ENCODE results near the gene PDZK1IP1. TPM values are rescaled to one million over a fixed set of nuclear protein-coding genes. Genes with fewer than 3 reads are reported as not detected.
A peak's percentile ranks its signal among the peaks of the same experiment; 100 is the strongest.
"Not testable (repeated sequence)": the region's sequence is repeated elsewhere in the genome, so short reads cannot be mapped to it uniquely, and the experiment has no call there.

PDZK1IP1 gene
- total RNA-seq, 1 experiment from 2014 or later = not detected

DNA sequence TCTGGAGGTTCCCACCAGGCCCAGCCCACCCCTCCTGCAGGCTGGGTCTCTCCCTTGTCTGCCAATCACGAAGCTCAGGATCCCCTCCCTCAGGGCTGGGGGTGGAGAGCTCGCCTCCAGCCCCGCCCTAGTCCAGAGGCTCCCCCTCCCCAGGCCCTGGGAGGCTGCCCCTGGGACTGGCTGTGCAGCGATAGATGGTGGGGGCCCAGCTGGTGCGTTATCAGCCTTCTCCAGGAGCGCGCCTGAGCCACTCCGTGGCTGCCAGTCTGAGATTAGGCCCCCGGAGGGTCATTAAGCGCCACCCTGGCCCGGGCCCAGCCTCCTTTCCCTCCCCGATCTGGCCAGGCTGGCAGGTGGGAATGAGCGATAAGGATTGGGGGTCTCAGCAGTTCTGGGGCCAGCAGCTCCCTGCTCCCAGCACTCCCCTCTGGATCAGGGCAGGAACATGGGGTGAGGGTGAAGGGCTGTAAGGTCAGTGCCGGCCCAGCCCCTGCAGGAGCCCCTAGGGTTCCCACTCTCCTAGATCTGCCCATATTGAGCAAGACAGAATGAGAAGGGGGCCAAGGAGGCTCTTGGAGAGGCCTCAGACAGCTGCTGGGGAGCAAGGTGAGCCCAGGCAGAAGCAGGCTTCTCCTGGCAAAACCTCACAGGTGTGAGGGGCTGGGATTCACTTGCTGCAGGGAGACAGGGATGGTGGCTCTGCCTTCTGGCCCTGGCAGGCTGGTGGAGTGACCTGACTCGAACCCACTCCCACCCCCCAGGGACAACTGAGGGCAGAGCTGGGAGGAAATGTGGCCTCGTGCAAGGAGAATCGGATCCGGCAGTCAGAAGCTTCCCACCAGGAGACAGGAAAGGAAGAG lies 8.5 kb downstream of the PDZK1IP1 start:
- DNase-seq (ENCODE audit: low read depth) = no peak

DNA sequence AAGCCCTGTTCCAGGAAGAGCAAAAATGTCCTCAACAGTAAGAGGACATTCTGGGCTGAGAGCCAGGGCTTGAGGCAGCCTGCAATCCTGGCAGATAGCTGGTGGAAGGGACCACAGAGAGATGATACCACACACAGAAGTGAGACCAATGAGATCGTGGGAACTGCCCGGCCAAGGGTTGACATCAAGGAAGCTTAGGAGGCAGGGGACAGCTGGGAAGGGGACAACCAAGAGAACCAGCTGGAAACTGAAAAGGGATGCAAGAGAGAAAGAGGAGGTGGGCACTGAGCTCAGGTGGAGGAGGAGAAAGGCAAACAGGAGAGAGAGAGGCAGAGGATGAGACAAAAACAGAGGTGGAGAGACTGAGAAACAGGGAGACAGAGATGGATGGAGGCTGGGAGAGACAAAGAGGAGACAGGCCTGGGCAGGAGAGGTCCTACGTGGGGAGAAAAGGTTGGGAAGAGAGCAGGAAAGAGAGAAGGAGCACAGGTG lies 9.2 kb downstream of the PDZK1IP1 start:
- DNase-seq (ENCODE audit: low read depth) = no peak

DNA sequence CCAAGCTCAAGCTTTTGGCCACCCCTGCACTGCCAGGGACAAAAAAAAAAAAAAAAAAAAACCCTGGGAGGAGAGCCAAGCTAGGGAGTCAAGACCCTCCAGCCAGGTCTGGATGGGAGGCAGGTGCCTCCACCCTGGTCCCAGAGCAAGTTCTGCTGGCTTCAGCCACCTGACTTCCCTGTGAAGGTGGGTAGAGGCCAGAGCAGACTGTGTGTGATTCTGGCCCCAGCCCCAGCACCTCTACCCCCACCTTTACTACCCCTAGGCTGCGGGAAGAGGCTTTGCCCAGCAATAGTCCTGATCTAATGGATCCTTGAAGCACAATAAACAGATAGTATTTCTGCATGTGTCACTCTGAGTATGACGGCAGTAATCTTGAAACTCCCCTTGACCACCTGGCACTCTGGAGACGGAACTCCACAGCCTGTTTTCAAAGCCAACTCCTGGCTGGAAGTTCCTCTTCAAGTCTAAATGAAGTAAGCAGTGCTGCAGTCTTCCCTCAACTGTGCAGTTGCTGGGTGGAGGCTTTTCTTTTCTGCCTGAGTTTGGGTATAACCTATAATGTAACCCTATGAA lies 9.8 kb downstream of the PDZK1IP1 start:
- no peak for DNase-seq (ENCODE audit: low read depth)

DNA sequence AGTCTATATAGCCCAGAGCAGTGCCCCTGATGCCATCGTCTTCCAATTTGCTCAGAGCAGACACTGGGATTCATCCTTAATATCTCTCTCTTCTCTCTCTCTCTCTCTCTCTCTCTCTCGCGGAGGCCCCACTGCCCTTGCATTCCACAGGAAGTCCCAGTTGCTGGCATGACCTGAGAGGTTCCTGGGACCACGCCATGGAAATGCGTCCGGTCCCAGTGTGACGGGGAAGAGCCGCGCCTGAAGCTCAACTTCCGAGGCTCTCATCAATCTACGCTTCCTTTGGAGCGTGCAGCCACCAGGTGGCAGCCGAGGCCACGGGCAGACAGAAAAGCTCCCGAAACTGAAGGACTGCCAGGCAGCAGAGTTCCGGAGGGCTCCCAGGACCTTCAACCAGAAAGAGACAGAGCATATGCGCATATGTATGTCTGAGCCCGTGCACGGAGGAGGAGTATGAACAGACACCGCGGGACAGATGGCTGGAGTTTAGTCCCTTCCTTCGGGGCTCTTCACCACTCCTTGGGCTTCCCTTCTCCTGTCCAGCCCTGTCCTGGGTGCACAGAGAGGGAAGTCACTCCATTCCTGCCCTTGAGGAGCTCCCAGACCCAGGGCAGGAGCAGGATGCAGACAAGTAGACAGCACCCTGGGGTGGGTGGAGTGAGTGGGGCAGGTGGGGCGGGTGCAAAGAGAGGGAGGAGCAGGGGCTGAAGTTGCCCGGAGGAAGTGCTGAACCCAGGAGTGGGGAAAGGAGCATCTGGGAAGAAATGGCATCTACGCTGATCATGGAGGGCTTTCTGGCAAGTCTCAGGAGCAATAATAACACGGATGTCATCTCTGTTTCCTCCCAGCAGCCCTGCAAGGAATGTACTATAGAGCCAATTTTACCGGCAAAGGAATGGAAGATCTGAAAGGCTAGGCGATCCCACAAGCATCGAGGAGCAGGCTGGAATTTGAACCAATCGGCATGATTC lies 10.5 kb downstream of the PDZK1IP1 start:
- peak; percentile 95 for DNase-seq (ENCODE audit: low read depth)

DNA sequence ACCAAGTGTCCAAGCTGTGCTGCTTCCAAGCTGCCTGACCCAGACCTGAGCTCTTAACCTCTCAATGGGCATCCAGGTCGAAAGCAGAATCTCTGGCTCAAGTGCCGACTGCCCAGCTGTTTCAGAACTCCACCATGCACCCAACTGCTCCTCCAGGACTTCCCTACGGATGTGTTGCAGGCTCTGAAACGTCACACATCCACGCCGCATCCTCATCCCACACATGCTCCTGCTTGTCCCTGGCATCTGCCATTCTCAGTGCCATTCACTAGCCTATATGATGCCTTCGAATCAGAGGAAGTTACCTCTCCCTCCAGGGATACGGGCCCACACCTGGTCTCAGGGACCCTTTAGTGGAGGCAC lies 11.2 kb downstream of the PDZK1IP1 start:
- no peak for DNase-seq (ENCODE audit: low read depth)

DNA sequence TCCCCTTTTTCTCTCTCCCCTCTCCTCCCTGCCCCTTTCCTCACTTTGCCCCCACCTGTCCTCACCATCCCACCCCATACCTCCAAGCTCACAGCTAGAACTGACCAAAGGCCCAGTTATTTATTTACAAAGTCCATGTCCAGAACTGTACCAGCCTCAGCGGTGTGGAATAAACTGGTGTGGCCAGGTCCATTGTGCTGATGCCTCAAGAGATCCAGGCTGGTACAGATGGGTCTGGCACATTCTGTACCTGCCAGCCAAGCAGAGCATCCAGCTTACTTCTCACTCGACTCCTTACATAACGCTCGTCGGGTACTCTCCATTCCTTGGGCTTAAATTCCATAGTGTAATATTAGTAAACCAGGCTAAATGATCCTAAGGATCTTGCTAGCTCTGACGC lies 11.8 kb downstream of the PDZK1IP1 start:
- DNase-seq (ENCODE audit: low read depth) = no peak

DNA sequence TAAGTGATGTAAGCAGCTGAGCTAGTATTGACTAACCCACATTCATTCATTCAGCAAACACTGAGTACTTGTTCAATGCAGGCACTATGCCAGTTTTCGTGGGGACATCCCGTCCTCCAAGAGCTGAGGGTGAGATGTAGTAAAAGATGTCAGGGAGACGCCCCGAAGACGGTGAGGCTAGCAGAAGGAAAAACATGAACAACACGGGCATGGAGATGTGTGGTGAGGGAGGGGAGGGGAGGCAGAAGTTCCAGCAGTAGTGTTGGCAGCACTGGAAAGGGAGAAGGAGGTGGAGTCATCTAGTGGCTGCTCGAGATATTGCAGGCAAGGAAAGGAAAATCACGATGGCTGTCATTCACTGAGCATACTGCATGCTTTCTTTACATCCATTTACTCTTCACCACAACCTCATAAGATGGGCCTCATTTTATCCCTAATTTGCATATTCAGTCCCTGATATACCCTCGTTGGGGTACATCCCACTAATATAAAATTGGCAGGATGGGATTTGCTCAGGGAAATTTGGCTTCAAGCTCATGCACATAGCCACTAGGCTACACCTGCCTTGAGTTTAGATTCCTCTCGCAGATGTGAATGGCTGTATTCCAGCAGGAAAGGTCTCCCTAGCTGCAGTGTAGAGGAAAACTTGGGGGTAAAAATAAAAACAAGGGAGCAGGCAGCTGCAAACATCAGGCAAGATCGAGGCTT lies 14.5 kb downstream of the PDZK1IP1 start:
- DNase-seq (ENCODE audit: low read depth) = peak; percentile 70

DNA sequence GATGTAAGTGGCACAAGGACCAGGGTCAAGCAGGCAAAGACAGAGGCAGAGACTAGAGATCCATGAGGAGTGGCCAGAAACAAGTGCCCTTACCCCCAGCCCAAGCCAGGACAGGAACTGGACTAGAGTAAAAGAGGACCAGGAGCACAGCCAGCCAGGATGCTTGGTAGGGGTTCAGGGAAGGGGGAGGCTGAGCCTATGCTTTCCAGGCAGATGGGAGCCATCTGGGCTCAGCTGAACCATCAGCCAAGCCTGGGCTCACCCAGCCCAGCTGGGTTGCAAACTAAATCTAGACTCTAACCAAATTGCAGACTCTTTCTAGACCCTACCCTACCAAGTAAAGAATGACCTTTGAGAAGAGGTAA lies 15.2 kb downstream of the PDZK1IP1 start:
- DNase-seq (ENCODE audit: low read depth) = no peak

DNA sequence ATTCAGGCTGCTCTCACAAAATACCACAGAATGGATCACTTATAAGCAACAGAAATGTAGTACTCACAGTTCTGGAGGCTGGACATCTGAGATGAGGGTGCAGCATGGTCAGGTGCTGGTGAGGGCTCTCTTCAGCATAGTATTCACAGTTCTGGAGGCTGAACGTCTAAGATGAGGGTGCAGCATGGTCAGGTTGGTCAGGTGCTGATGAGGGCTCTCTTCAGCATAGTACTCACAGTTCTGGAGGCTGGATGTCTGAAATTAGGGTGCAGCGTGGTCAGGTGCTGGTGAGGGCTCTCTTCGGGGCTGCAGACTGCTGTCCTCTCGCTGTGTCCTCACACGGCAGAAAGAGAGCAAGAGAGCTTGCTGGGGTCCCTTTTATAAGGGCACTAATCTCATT lies 17.1 kb downstream of the PDZK1IP1 start:
- no peak for DNase-seq (ENCODE audit: low read depth)

DNA sequence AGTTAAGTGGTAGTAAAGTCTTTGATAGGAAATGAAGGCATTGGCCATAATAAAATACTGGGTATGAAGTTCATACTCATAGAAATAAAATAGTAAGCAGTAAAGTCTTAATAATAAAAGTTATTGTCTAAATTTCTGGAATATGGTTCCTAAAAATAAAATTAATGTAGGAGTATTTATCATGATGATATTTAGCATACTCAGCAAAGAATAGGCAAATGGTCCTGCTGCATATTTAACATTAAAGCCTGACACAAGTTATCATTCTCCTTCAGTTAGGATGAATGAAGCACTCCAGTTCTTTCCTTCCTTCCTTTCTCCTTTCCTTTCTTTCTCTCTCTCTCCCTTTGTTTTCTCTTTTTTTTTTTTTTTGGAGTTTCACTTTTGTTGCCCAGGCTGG lies 25.3 kb downstream of the PDZK1IP1 start:
- DNase-seq (ENCODE audit: low read depth) = no peak

DNA sequence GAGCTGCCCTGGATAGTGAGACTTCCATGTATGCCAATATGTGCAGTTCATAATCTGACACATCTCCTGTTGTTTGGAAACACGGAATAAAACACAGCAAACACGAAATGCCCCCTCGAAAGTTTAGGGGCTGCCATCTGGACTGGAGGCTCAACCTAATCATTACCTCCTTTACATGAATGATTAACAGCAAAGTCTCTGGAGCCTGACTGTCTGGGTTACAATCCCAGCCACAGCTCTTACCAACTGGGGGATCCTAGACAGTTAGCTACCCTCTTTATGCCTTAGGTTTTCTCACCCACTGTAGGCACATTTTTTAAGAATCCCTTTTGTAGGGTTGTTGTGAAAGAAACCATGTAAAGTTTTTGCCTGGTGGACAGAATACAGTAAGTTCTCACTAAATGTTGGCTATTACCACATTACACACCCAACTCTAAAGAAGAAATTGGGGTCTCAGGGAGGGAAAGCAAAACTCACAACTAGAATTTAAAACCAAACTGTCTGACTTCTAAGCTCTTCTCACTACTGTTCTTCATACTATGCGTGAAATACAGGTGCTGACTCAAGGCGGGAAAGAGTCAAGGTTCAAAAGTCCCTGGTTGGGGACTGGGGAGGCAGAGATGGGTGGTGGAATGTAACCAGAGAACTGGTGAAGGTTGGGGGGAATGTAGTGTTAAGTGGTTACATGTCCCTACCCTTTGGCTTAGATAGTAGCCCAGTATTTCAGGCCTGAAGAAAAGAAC lies 28.4 kb downstream of the PDZK1IP1 start:
- no peak for DNase-seq (ENCODE audit: low read depth)

DNA sequence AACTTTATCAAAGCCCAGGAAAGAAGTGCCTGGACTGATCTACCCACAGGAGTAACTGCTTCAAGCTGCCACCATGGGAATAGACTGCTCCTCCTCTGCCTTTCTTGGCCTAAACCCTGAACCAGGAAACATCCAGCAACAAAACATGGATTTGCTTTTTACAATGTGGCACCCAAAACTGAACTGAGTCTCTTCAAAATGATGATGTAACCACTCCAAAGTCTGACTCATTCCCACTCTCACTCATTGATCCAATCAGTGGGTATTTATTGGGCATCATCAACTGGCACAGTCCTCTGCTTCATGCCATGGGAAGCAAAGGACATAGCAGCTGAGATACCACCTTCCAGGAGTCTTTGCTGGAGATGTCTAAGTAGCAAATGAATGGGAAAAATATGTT lies 29.1 kb downstream of the PDZK1IP1 start:
- no peak for DNase-seq (ENCODE audit: low read depth)

DNA sequence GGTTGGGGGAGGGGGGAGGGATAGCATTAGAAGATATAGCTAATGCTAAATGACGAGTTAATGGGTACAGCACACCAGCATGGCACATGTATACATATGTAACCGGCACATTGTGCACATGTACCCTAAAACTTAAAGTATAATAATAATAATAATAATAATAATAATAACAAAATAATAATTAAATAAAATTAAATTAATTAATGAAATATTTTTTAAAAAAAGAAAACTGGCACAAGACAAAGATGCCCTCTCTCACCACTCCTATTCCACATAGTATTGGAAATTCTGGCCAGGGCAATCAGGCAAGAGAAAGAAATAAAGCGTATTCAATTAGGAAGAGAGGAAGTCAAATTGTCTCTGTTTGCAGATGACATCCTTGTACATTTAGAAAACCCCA lies 31.9 kb downstream of the PDZK1IP1 start:
- not testable (repeated sequence) for DNase-seq (ENCODE audit: low read depth)

DNA sequence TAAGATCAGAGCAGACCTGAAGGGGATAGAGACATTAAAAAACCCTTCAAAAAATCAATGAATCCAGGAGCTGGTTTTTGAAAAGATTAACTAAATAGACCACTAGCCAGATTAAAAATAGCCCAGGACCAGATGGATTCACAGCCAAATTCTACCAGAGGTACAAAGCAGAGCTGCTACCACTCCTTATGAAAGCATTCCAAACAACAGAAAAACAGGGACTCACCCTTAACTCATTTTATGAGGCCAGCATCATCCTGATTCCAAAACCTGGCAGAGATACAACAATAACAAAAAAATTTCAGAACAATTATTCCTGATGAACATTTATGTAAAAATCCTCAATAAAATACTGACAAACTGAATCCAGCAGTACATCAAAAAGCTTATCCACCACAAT lies 33.4 kb downstream of the PDZK1IP1 start:
- not testable (repeated sequence) for DNase-seq (ENCODE audit: low read depth)

DNA sequence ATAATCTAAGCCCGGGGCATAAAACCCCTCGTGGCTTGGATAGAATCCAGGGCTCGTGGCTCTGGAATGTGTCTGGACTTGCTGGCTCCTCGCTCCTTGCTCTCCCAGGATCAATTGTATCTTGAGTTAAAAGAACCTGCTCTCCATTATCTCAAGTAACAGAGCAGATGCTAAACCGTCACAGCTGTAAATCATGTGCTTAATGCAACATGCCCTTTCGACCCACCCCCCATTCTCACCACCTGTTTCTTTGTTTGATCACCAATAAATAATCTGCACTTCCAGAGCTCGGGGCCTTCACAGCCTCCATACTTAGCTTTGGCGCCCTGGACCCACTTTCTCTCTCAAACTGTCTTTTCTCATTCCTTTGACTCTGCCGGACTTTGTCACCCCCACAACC lies 40.7 kb downstream of the PDZK1IP1 start:
- DNase-seq (ENCODE audit: low read depth) = not testable (repeated sequence)

DNA sequence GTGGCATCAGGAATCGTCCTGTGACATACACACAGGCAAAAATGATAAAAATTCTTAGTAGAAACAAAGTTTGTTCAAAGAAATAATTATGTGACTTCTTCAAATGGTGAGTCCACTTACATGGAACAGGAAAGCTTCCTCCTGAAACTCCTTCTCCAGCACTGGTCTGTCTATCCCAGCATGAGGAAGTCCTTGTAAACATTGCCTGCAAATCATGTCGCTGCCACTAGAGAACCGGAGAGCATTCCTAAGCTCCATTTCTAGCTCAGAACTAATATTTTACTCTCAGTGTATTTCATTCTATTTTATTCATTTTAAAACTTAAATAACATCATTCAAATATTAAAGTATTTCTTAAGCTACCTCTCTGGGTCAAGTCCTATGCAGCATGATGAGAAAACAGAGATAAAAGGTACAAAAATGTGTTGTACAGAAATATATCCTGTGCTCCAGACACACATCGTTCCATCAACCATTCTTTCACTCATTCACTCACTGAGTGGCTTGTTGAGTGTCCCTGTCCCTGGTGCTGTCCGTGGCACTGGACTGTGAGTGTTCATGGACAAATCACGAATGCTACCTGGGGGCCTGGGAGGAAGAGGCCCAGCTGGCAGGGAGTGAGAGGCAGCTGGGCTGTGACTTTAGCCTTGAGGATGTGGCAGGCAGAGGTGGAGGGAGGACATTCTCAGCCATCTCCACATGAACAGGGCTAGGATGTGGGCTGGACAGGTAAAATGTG lies 42.6 kb downstream of the PDZK1IP1 start:
- DNase-seq (ENCODE audit: low read depth) = no peak

DNA sequence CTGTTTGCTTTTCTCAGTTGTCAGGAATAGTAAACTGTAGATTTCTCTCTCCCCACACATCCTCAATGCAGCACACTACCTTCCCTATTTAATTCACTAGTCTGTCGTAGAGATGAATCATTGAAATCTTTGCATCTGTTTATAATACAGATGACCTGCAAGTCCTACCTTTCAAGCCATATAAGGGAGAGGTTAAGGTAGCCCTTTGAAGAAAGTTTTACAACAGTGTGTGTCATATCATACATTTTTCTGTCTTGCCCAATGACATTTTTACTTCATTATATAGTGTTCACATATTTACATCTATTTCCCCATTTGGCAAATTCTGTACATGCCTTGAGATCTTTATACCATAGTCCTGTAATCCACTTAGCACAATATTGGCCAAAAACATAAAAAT lies 43.3 kb downstream of the PDZK1IP1 start:
- not testable (repeated sequence) for DNase-seq (ENCODE audit: low read depth)

DNA sequence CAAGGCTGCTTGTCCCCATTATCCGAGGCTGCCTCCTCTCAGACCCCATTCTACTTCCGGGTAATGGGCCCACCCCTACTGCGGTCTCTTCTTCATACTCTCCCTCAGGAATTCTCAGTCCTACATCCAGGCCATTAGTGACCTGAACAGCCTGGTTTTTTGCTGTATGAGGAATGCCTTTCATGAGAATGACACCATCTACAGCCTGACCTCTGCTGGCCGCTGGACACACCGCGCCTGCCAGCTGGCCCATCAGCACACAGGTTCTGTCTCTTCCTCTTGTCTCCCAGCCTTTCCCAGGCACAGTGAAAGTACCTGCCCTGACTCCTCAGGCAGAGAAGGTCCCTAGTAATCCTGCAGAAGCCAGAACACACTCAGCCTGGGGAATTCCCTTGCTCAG lies 46.2 kb downstream of the PDZK1IP1 start:
- DNase-seq (ENCODE audit: low read depth) = peak; percentile 5

DNA sequence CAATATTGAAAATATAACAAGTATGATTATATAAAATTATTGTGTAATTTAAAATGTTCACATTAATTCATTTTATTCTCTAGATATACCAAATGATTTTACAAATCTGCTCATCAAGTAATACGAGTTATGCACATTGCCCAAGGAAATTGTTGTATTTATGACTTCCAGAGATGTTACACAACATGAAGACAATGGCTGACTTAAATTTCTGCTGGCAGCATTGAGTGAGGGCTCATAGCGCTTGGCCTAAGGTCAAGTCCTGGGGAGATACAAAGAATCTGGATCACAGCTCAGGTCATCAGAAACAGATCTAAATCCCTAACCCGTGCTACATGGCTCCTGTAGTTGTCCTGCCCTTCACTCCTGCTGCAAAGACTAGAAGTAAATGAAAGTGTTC lies 49.5 kb downstream of the PDZK1IP1 start:
- not testable (repeated sequence) for DNase-seq (ENCODE audit: low read depth)

DNA sequence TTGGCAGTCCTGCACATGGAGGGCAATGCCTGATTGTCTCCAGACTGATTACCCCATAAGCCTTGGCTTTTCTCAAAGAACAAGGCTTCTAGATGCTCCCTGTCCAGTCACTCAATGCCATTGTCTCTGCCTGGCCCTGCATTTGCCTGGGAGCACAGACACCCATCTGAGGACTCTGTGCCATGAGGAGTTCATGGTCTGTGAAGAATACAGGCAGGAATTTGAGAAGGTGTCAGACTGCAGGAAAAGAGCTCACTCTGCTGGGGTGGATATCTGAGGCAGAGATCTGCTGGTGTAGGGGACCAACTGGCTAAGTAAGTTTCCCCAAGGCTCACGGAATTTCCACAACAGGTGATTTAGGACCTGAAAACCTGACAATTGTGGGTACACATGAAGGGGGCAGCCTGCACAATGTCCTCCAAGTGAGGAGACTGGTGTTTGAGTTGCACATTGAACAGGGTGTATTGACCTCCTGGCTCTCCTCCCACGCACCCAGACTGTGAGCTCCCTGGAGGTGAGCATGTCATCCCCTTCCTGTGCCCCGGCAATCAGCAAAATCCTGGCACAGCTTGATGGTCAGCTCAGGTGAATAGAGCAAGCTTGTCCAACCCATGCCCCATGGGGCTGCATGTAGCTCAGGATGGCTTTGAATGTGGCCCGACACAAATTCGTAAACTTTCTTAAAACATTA lies 51.8 kb downstream of the PDZK1IP1 start:
- no peak for DNase-seq (ENCODE audit: low read depth)

Measured in Daoy (cell line).